HG03135 (cell line): ENCODE measurements around the gene MRPL50.

Source experiments
- ATAC-seq: cut with Tn5 transposase; IDR thresholded peaks from one replicate; pipeline ENCODE4 v1.9.1; 2021; ENCODE audit warnings: mild to moderate bottlenecking, moderate library complexity; ENCODE audit not compliant: unreplicated experiment

Gene MRPL50

DNA sequence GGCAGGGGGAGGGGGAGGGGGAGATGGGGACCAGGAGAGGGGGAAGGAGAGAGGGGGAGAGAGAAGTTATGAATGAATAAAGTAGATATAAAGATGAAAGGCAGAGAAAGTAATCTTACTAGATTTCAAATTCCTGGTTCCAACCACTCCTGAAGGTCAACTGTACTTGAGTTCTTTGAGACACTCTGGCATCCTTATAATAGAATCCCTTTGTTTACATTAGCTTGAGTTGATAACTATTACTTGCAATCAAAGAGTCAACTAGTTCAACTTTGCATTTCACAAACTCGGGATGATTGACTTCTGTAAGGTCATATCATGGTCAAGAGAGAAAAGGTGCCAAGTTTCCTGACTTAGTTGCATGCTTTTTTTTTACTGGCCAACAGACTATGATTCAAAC lies 55.8 kb downstream of the MRPL50 start:
- ATAC-seq = no peak

DNA sequence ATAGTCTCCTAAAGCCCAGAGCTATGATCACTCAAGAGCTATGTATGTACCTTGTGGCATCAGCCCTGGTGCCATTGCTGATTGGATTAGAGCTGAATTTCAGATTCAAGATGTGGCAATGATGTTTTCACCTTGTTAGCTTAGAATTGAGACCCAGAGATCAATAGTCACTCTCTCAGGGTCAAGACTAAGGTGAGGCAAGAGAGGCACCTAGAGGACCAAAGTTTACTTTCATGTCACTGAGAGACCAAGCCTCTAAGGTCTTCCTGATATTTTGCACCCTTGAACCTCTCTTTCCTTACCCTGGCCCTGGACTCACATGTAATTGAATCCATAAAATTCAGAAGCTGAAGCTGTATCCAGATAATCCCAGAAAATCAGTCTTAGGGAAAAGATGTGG lies 56.5 kb downstream of the MRPL50 start:
- ATAC-seq = no peak
